H1 (cell line): ENCODE measurements around the gene MRI1. TPM values are rescaled to one million over a fixed set of nuclear protein-coding genes. Genes with fewer than 3 reads are reported as not detected.

ENCODE experiments used
- CTCF ChIA-PET: fragments of 300-600 bp; sonication (Branson Sonifier 250); formaldehyde crosslinking; loops from one replicate; lab custom pipeline; 2021; ENCODE audit not compliant: partially characterized antibody; lab: Charles Lee
- POLR2A ChIA-PET: fragments of 300-600 bp; sonication (Branson Sonifier 250); formaldehyde crosslinking; loops from one replicate; lab custom pipeline; 2021; ENCODE audit warnings: inconsistent platforms; ENCODE audit not compliant: partially characterized antibody; lab: Charles Lee
- DNase-seq, 2 experiments: peaks; one replicate each; pipeline versions ENCODE4 v3.0.0 to v3.0.0-alpha.2; 2010 to 2022; ENCODE audit warnings: low spot score in 2 of 2, low read depth in 1 of 2, mixed read lengths in 1 of 2
- FAIRE-seq: peaks from 2 replicates; lab custom pipeline; 2011; peaks lifted over from hg19 to GRCh38; lab: Jason Lieb, UNC
- H2AFZ ChIP-seq: 2 replicates; pipeline ENCODE4 v1.8.1; 2012; ENCODE audit warnings: low read length, inconsistent platforms
- H2AK5ac ChIP-seq: 2 replicates; pipeline ENCODE4 v1.6.1; 2013; ENCODE audit warnings: low read depth, low read length
- H2BK120ac ChIP-seq: replicated peaks from 2 replicates; pipeline ENCODE3; 2013; ENCODE audit warnings: low read depth, low read length, inconsistent platforms
- H2BK12ac ChIP-seq: 2 replicates; pipeline ENCODE4 v1.6.1; 2013; ENCODE audit warnings: low read depth, low read length
- H2BK15ac ChIP-seq: 2 replicates; pipeline ENCODE4 v1.6.1; 2013; ENCODE audit warnings: low read length
- H2BK20ac ChIP-seq: 2 replicates; pipeline ENCODE4 v1.6.1; 2013; ENCODE audit warnings: low read length
- H2BK5ac ChIP-seq: 2 replicates; pipeline ENCODE4 v1.6.1; 2013; ENCODE audit warnings: low read depth, low read length
- H3K14ac ChIP-seq: 2 replicates; pipeline ENCODE4 v1.6.1; 2013; ENCODE audit warnings: inconsistent platforms; ENCODE audit not compliant: insufficient read length
- H3K18ac ChIP-seq: 2 replicates; pipeline ENCODE4 v1.6.1; 2013; ENCODE audit warnings: low read length; ENCODE audit errors: extremely low read depth
- H3K23ac ChIP-seq: 2 replicates; pipeline ENCODE4 v1.6.1; 2013; ENCODE audit warnings: inconsistent platforms; ENCODE audit not compliant: insufficient read length
- H3K23me2 ChIP-seq: 2 replicates; pipeline ENCODE4 v1.6.1; 2013; ENCODE audit warnings: low read depth, low read length
- H3K27ac ChIP-seq: 2 replicates; pipeline ENCODE4 v1.6.1; 2011; ENCODE audit warnings: low read depth, low read length, inconsistent platforms
- H3K27me3 ChIP-seq, 4 experiments: replicated peaks in 1 of 4; 1 replicate in 1 of 4; 2 replicates in 3 of 4; pipeline versions ENCODE4 v1.6.1 to v1.8.1; 2011 to 2013; ENCODE audit warnings: low read length in 3 of 4, mild to moderate bottlenecking in 3 of 4, inconsistent platforms in 2 of 4, mixed read lengths in 2 of 4, moderate library complexity in 1 of 4; ENCODE audit not compliant: control insufficient read depth in 3 of 4, insufficient read depth in 3 of 4; ENCODE audit errors: extremely low read depth in 1 of 4
- H3K36me3 ChIP-seq, 4 experiments: 2 replicates each; pipeline versions ENCODE4 v1.6.1 to v1.8.1; 2011 to 2013; ENCODE audit warnings: mild to moderate bottlenecking in 4 of 4, low read length in 3 of 4, moderate library complexity in 2 of 4, control low read depth in 1 of 4, inconsistent platforms in 1 of 4; ENCODE audit not compliant: insufficient read depth in 4 of 4, control insufficient read depth in 2 of 4
- H3K4ac ChIP-seq: replicated peaks from 2 replicates; pipeline ENCODE3; 2013; ENCODE audit warnings: low read length, low read depth, mixed read lengths, inconsistent platforms; ENCODE audit not compliant: insufficient read length
- H3K4me1 ChIP-seq, 4 experiments: replicated peaks in 1 of 4; 1 replicate in 1 of 4; 2 replicates in 3 of 4; pipeline versions ENCODE4 v1.6.1 to v1.8.1; 2011 to 2013; ENCODE audit warnings: low read length in 3 of 4, inconsistent platforms in 2 of 4, mixed read lengths in 1 of 4; ENCODE audit not compliant: insufficient read depth in 4 of 4, control insufficient read depth in 3 of 4
- H3K4me2 ChIP-seq, 2 experiments: 2 replicates each; pipeline versions ENCODE4 v1.6.1 to v1.8.1; 2011 to 2013; ENCODE audit warnings: low read depth in 2 of 2, low read length in 2 of 2, control low read depth in 1 of 2, inconsistent platforms in 1 of 2, mild to moderate bottlenecking in 1 of 2; ENCODE audit not compliant: insufficient read depth in 1 of 2
- H3K4me3 ChIP-seq, 4 experiments: fragments of 200-600, 300-600 bp in 1 of 4; sonication (generic), shearing (Covaris generic), sonication (Bioruptor Twin) in 1 of 4; 2 replicates each; pipeline versions ENCODE4 v1.5.1 to v1.8.1; 2011 to 2016; ENCODE audit warnings: low read length in 4 of 4, low read depth in 3 of 4, control low read depth in 2 of 4, inconsistent platforms in 2 of 4, mild to moderate bottlenecking in 2 of 4, mixed read lengths in 1 of 4, moderate library complexity in 1 of 4; ENCODE audit not compliant: insufficient read depth in 2 of 4; ENCODE audit errors: extremely low read depth in 1 of 4
- H3K56ac ChIP-seq: replicated peaks from 2 replicates; pipeline ENCODE3; 2013; ENCODE audit warnings: low read depth, mild to moderate bottlenecking, mixed read lengths, low read length, inconsistent platforms; ENCODE audit not compliant: insufficient read length
- H3K79me1 ChIP-seq: 2 replicates; pipeline ENCODE4 v1.6.1; 2013; ENCODE audit warnings: low read depth, low read length, control low read depth
- H3K79me2 ChIP-seq, 2 experiments: 2 replicates each; pipeline versions ENCODE4 v1.6.1 to v1.8.1; 2012 to 2013; ENCODE audit warnings: low read length in 2 of 2, mild to moderate bottlenecking in 2 of 2, inconsistent platforms in 1 of 2; ENCODE audit not compliant: insufficient read depth in 2 of 2, control insufficient read depth in 1 of 2
- H3K9ac ChIP-seq, 4 experiments: replicated peaks in 1 of 4; 1 replicate in 1 of 4; 2 replicates in 3 of 4; pipeline versions ENCODE4 v1.6.1 to v1.8.1; 2011 to 2013; ENCODE audit warnings: low read depth in 3 of 4, low read length in 3 of 4, control low read depth in 2 of 4, mild to moderate bottlenecking in 2 of 4, moderate library complexity in 2 of 4, inconsistent platforms in 1 of 4; ENCODE audit errors: extremely low read depth in 1 of 4
- H3K9me3 ChIP-seq, 2 experiments: 2 replicates each; pipeline versions ENCODE4 v1.6.1 to v1.8.1; 2012 to 2013; ENCODE audit warnings: mild to moderate bottlenecking in 2 of 2, moderate library complexity in 2 of 2, control low read depth in 1 of 2, inconsistent platforms in 1 of 2, low read depth in 1 of 2, low read length in 1 of 2, mixed read lengths in 1 of 2; ENCODE audit not compliant: insufficient read depth in 2 of 2
- H4K20me1 ChIP-seq, 2 experiments: replicated peaks in 1 of 2; 2 replicates each; pipeline versions ENCODE3 to v1.8.1; 2011 to 2013; ENCODE audit warnings: inconsistent platforms in 2 of 2, low read length in 2 of 2, mild to moderate bottlenecking in 1 of 2; ENCODE audit not compliant: insufficient read depth in 2 of 2, control insufficient read depth in 1 of 2
- H4K5ac ChIP-seq: 2 replicates; pipeline ENCODE4 v1.6.1; 2013; ENCODE audit warnings: low read length, low read depth, mixed read lengths, inconsistent platforms; ENCODE audit not compliant: insufficient read length
- H4K8ac ChIP-seq: 2 replicates; pipeline ENCODE4 v1.8.0; 2013; ENCODE audit warnings: mild to moderate bottlenecking, moderate library complexity, low read length, inconsistent platforms; ENCODE audit not compliant: insufficient read depth; ENCODE audit errors: extremely low read depth
- H4K91ac ChIP-seq: replicated peaks from 2 replicates; pipeline ENCODE3; 2013; ENCODE audit warnings: low read length, mixed read lengths, inconsistent platforms; ENCODE audit not compliant: insufficient read length
- ASH2L ChIP-seq: fragments of 200-600, 300-600 bp; sonication (generic); IDR thresholded peaks from one replicate; pipeline ENCODE4 v1.7.1; 2017; ENCODE audit warnings: low read length
- TBP ChIP-seq: IDR thresholded peaks from 2 replicates; pipeline ENCODE4 v1.6.1; 2011; ENCODE audit warnings: low read depth, low read length, improper control_type of control experiment
- WGBS, 2 experiments: shearing (Covaris generic) in 1 of 2; methylation state at CpG; one replicate each; pipeline versions ENCODE4 v1.1.6 to v1.1.7; 2013 to 2015; ENCODE audit warnings: low lambda C conversion rate in 2 of 2, mixed read lengths in 2 of 2, inconsistent platforms in 1 of 2, low coverage in 1 of 2, missing lambda C conversion rate in 1 of 2; ENCODE audit not compliant: insufficient replicate concordance in 2 of 2, insufficient coverage in 1 of 2, insufficient read length in 1 of 2; ENCODE audit errors: extremely low coverage in 1 of 2, missing lambda C conversion rate in 1 of 2; 5-methylcytosine and 5-hydroxymethylcytosine counted together
- polyA plus RNA-seq, 7 experiments: library from polyadenylated mRNA; depleted of rRNA in 3 of 7; stranded (reverse) in 5 of 7; unstranded in 2 of 7; fragments of >200 nt in 5 of 7; fragments of 200-250 nt in 2 of 7; gene quantifications; 1 replicate in 5 of 7; 2 replicates in 1 of 7; 4 replicates in 1 of 7; pipeline versions ENCODE4 v1.2.1 to v1.2.3, GENCODE V29; 2011 to 2013; ENCODE audit warnings: missing spikeins in 2 of 7, mixed read lengths in 2 of 7
- total RNA-seq: library from RNA; stranded (reverse); fragmentation: NEBNext Ultra II Directional; extraction: Animal tissue kit (Norgen Biotek cat#: 25700); gene quantifications from 2 replicates; pipeline ENCODE4 v1.2.1, GENCODE V29; 2021

Gene MRI1
- total and polyA plus RNA-seq, 2 of the 8 experiments (the other 6 are each of a cell fraction or from before 2014, with no cell fraction given) = 24.5 to 29.5 TPM

DNA sequence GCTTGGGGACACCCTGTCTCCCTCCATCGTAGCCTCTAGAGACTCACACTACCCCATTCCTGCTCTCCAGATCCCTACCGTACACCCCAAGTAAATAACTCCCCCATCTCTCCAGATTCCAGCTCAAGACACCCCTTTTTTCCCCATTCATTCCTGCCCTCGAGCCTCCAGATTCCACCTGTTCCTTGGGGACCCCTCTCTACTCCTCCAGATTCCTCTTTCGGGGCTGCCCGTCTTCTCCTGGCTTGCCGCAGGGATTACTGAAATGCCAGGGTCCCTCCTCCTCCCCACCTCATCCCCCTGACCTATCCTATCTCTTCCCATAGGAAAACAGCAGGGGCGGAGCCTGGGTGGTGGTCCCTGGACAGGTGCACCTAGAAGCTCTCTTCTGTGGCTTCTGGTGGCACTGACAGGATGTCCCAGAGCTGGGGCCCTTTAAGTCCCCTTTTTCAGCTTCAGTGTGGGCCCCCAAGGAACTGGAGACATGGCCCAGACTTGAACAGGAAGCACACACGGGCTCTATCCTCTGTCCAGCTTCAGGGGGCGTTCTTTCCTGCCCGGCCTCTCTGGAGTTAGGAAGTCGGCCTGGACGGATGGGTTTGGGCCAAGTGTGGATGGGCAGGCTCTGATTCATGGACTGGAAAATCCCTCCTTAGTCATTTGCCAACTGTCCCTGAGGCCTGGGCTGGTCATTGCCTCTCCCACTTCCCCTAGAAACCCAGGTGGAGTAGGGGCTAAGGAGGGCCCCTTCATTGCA lies 32.2 kb downstream of the MRI1 start:
- peak overlapping the region; percentile 52 for H4K91ac ChIP-seq
- FAIRE-seq = no peak
- WGBS, 2 experiments = 43% methylated on average over 12 of the region's 12 CpGs; no CpG with 5 or more reads in 1 of the 2 experiments

More for the DNA sequence above, 32.2 kb downstream of the MRI1 start:
- Histone ChIP-seq H3K4me1 (peaks cover 0 to 7% (median 4%) of the 10 kb centered on the region in 4 experiments; a peak in 4 of 7 replicates), H3K36me3 (peaks cover 3 to 9% (median 3%) of the 10 kb centered on the region in 4 experiments; a peak in 4 of 8 replicates), H3K4me2 (peak overlapping the region; percentile 73 to 93), H2AK5ac (0 out of 2 replicates have a peak overlapping the region, but pooled peaks have one; percentile 39), H3K4me3 (peak overlapping the region; percentile 59 to 81 (median 64)), H4K8ac (no peak overlapping the region), H3K27ac (no peak overlapping the region), H2BK120ac (no peak overlapping the region), H3K23ac (no peak overlapping the region), H3K14ac (no peak overlapping the region), H3K23me2 (peaks cover 8% of the 10 kb centered on the region; the same call in 1 of the 2 replicates), H3K79me2 (peaks cover 0 to 12% of the 10 kb centered on the region in 2 experiments; a peak in 1 of 4 replicates), H3K9ac (peak overlapping the region in 3 of 4 experiments; percentile 71 to 82 (median 73); a peak in 6 of 7 replicates), H3K79me1 (peaks cover 5% of the 10 kb centered on the region; the same call in 1 of the 2 replicates)
- POLR2A ChIA-PET = interaction anchor here (0.6 to 6.7 kb wide), 21 partner anchors 8 to 736 kb away, joined by 3 to 60 read pairs (median 5); partner anchors contain the start of gene C19orf53
- CTCF ChIA-PET = interaction anchor here (0.6 to 5.5 kb wide), 11 partner anchors 13 to 318 kb away, joined by 3 to 42 read pairs (median 4); partner anchors contain the start of gene C19orf53
- DNase-seq = peak in 1 of 2 experiments; percentile 62
- TF ChIP-seq TBP (peak; percentile 18; the same call in 1 of the 2 replicates), ASH2L (no peak)
- TF ChIP-seq, all 59 proteins: peak for 1
- H4K5ac ChIP-seq = no peak overlapping the region
- 0 out of 2 replicates have a peak overlapping the region, but pooled peaks have one; percentile 24 for H2BK5ac ChIP-seq
- no peaks in the 10 kb centered on the region for H3K9me3 ChIP-seq
- no peak overlapping the region; the same call in 1 of the 2 replicates for H2BK15ac ChIP-seq
- no peak overlapping the region for H3K4ac ChIP-seq
- no peak overlapping the region for H2BK20ac ChIP-seq
- H3K18ac ChIP-seq = no peak overlapping the region
- peaks cover 0 to 3% of the 10 kb centered on the region in 2 experiments for H4K20me1 ChIP-seq
- no peaks in the 10 kb centered on the region for H3K27me3 ChIP-seq
- peak overlapping the region; percentile 75; the same call in 1 of the 2 replicates for H2BK12ac ChIP-seq
- no peak overlapping the region for H2AFZ ChIP-seq
- no peak overlapping the region for H3K56ac ChIP-seq
